GM19240 (cell line): Measurements from ENCODE around the gene ANKRD2.
"Not testable (repeated sequence)": the region's sequence is repeated elsewhere in the genome, so short reads cannot be mapped to it uniquely, and the experiment has no call there.

Experiments used
- DNase-seq: peaks from one replicate; pipeline ENCODE4 v3.0.0; 2011; ENCODE audit warnings: low spot score; ENCODE audit not compliant: insufficient read length

The ANKRD2 gene

GRCh38 chr10:97572214-97572989 is at the start of gene ANKRD2:
Gene ANKRD2 (plus strand): TSS chr10:97572779. CDS start chr10:97572789, 10 bp downstream.
- peak; percentile 78 for DNase-seq

GRCh38 chr10:97522937-97523336 is 49.6 kb upstream of the ANKRD2 start:
- DNase-seq = no peak

- DNase-seq = no peak
Observed at GRCh38 chr10:97525086-97525485, 47.5 kb upstream of the ANKRD2 start.

GRCh38 chr10:97525683-97526110 is 46.9 kb upstream of the ANKRD2 start:
- DNase-seq = no peak

- DNase-seq = not testable (repeated sequence)
Observed at GRCh38 chr10:97528876-97529275, 43.7 kb upstream of the ANKRD2 start.

GRCh38 chr10:97529685-97530465 is 42.7 kb upstream of the ANKRD2 start:
- DNase-seq = no peak

- DNase-seq = no peak
Observed at GRCh38 chr10:97531401-97531986, 41.1 kb upstream of the ANKRD2 start.

GRCh38 chr10:97532935-97533671 is 39.5 kb upstream of the ANKRD2 start:
- no peak for DNase-seq

GRCh38 chr10:97533888-97534287 is 38.7 kb upstream of the ANKRD2 start:
- no peak for DNase-seq

GRCh38 chr10:97534746-97535367 is 37.7 kb upstream of the ANKRD2 start:
- DNase-seq = peak; percentile 61

GRCh38 chr10:97537186-97537869 is 35.3 kb upstream of the ANKRD2 start:
- no peak for DNase-seq

- DNase-seq = no peak
Observed at GRCh38 chr10:97538411-97538810, 34.2 kb upstream of the ANKRD2 start.

- no peak for DNase-seq
Observed at GRCh38 chr10:97538839-97539238, 33.7 kb upstream of the ANKRD2 start.

GRCh38 chr10:97539523-97540200 is 32.9 kb upstream of the ANKRD2 start:
- DNase-seq = no peak

GRCh38 chr10:97540669-97541500 is 31.7 kb upstream of the ANKRD2 start:
- DNase-seq = no peak

GRCh38 chr10:97542169-97543024 is 30.2 kb upstream of the ANKRD2 start:
- no peak for DNase-seq

- DNase-seq = no peak
Observed at GRCh38 chr10:97543025-97543546, 29.5 kb upstream of the ANKRD2 start.
